Thyroid gland (tissue), 4 donors: ENCODE measurements around the gene CEMIP2.

Experiments
- CTCF ChIP-seq, 6 experiments: fragments of 200-600 bp in 3 of 6; fragments of 450-650 bp in 3 of 6; sonication (generic) in 3 of 6; IDR thresholded peaks; one replicate each; pipeline ENCODE4 v1.5.1; 2016 to 2019; ENCODE audit warnings: antibody characterized with exemption in 6 of 6, mild to moderate bottlenecking in 2 of 6, inconsistent platforms in 1 of 6, moderate library complexity in 1 of 6
- POLR2A ChIP-seq, 2 donors: fragments of 450-650 bp; IDR thresholded peaks; one replicate each; pipeline ENCODE4 v1.6.1; 2017; ENCODE audit warnings: antibody characterized with exemption in 2 of 2, mild to moderate bottlenecking in 2 of 2, moderate library complexity in 1 of 2

- no peak for TF ChIP-seq CTCF (IDR thresholded peaks at IDR 0.05)
- no peak for TF ChIP-seq POLR2A (IDR thresholded peaks at IDR 0.05)
Measured at GRCh38 chr9:71681104-71681707, 87.1 kb downstream of the CEMIP2 start.
